Loucy (cell line): Measurements from ENCODE around the gene MS4A15.
"Not testable (repeated sequence)": the region's sequence is repeated elsewhere in the genome, so short reads cannot be mapped to it uniquely, and the experiment has no call there.

Source experiments
- CTCF ChIP-seq: fragments of 200-600 bp; sonication (generic); conservative IDR thresholded peaks from 2 replicates; pipeline ENCODE4 v1.5.1; 2014; ENCODE audit warnings: mild to moderate bottlenecking, antibody characterized with exemption, low read length
- EZH2phosphoT487 ChIP-seq: fragments of 200-600 bp; IDR thresholded peaks from 2 replicates; pipeline ENCODE4 v1.6.1; 2018; ENCODE audit warnings: antibody characterized with exemption, mild to moderate bottlenecking, moderate library complexity, borderline replicate concordance

DNA sequence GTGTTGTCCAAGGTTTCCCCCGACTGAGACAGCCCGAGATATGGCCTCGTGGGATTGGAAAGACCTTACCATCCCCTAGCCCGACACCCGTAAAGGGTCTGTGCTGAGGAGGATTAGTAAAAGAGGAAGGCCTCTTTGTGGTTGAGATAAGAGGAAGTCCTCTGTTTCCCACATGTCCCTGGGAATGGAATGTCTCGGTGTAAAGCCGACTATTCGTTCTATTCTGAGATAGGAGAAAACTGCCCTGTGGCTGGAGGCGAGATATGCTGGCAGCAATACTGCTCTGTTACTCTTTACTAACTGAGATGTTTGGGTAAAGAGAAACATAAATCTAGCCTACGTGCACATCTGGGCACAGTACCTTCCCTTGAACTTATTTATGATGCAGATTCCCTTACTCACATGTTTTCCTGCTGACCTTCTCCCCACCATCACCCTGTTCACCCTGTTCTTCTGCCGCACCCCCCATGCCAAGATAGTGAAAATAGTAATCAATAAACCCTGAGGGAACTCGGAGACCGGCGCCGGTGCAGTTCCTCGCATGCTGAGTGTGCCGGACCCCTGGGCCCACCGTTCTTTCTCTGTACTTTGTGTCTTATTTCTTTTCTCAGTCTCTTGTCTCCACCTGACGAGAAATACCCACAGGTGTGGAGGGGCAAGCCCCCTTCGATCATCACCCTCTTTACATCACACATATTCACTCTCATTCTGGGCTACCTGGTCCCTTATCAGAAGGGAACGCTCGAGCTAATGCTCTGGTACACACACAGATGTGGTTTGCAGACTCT is 3.0 kb downstream of the MS4A15 start:
- not testable (repeated sequence) for TF ChIP-seq CTCF, EZH2phosphoT487
